Inflammatory macrophage treated with lipopolysaccharide for 4 hours (primary cell): ENCODE measurements around the gene TMEM139.

Source experiments
- DNase-seq: peaks from one replicate; pipeline ENCODE4 v3.0.0-alpha.2; 2020

The TMEM139 gene

DNA sequence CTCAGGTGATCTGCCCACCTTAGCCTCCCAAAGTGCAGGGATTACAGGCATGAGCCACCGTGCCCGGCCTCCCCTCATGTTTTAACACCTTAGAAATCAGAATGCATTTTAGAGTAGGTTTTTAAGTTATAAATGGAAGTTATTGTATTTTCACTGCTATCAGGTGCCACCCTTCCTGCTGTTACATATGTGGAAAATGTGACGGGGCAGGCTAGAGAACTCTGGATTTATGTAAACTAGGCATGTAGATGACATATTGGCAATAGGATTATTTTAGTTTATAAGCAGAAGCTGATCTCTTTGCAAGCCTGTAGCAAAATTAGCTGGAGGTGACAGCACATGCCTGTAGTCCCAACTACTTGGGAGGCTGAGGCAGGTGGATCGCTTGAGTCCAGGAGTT is 5.5 kb downstream of the TMEM139 start:
- no peak for DNase-seq

GRCh38 chr7:143292876-143293275 is 8.1 kb downstream of the TMEM139 start:
- no peak for DNase-seq

DNA sequence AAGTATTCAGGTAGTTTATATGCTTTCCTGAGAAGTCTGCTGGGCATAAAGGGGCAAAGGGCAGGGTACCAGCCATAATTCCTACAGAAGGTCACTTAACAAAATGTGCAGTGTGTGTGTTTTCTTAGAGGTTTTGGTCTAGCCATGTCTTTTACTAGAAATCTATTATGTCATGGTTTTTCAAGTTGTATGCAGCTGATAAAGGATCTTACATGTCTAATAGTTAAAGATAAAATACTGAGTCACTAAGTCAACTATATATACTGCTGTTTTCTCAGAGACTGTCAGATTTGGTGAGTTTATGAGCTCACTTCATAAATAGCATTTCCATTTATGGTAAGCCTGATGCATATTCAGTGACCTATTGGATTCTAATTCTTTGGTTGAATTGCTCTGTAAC is 11.1 kb downstream of the TMEM139 start:
- DNase-seq = no peak

DNA sequence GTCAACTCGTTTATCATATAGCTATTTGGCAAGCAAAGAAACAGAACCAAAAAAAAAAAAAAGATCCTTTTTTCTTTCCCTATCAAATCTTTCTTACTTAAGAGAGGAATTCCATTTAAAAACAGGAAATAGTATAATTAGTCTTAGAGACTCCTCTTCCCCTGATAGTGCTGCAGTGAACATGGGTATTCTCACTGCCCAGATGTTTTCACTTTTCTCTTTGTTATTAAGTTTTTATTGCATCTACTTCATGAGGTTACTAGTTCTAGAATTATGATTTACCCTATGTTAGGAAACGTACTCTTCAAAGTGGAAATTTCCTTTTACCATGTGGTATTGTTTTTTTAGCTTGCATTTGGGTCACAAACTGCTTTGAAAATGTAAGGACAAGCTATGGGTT is 11.9 kb downstream of the TMEM139 start:
- no peak for DNase-seq

- DNase-seq = no peak
Observed at GRCh38 chr7:143299346-143299745, 14.6 kb downstream of the TMEM139 start.

- DNase-seq = no peak
Observed at GRCh38 chr7:143299840-143300239, 15.1 kb downstream of the TMEM139 start.

GRCh38 chr7:143300959-143301935 is 16.5 kb downstream of the TMEM139 start:
- peak; percentile 78 for DNase-seq

DNA sequence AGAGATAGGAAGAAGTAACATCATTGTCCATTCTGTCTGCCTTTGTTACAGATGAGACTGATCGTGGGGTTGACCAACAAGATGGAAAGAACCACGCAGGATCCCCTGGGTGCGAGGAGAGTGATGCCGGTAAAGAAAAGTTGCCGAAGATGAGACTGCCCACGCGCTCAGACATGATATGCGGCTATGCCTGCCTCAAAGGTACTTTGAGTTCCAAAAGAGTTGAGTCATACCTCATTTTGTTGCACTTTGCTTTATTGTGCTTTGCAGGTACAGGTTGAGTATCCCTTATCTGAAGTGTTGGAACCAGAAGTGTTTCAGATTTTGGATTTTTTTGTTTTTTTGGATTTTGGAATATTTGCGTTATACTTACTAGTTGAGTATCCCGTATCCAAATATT is 19.0 kb downstream of the TMEM139 start:
- DNase-seq = no peak

- DNase-seq = no peak
Observed at GRCh38 chr7:143304938-143305337, 20.2 kb downstream of the TMEM139 start.

- peak; percentile 75 for DNase-seq
Observed at GRCh38 chr7:143305423-143306070, 20.8 kb downstream of the TMEM139 start.

GRCh38 chr7:143308632-143309031 is 23.9 kb downstream of the TMEM139 start:
- no peak for DNase-seq

- DNase-seq = peak; percentile 64
Observed at GRCh38 chr7:143314127-143314526, 29.4 kb downstream of the TMEM139 start.

DNA sequence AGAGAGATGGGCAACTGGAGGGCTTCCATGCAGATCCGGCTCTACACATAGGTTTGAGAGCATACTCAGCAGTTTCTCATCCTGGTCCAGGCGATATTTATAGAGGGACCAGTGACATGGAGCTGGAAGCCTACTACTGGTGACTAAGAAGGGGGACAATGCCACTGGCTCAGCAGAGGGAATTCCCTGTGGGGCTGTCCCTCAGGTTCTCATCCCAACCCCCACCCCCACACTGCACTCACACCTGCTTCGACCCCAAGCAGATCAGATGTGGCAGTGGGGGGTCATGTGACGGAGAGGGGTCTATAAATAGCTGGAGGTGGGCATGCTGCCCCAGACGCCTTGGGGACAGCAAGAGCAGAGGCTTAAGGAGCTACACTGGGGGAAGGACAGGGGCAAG is 31.0 kb downstream of the TMEM139 start, which contains the start of gene CLCN1:
Gene CLCN1, plus strand, starts transcription at position 336 of the 400 bp plus-strand sequence. CDS start 102 bp downstream, outside the sequence.
- DNase-seq = no peak

- peak; percentile 42 for DNase-seq
Observed at GRCh38 chr7:143316492-143316891, 31.7 kb downstream of the TMEM139 start.

DNA sequence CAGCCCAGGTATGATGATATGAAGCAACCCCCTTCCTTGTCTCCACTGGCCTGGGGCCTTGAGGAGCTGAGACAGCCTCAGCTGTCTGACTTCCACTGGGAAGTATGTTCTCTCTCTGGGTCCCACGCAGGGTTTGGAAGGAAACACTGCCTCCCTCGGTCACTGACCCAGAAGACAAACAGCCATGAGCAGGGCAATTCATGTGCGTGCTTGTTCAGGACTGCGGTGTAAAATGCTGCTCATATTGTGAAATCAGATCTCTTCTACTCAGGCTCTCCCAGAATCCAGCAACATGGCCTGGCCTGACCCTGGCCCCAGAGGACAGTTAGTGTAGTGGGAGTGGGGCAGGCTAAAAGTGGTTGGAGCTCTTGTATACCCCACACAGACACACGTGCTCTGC is 33.9 kb downstream of the TMEM139 start:
- DNase-seq = peak; percentile 42

GRCh38 chr7:143320620-143321019 is 35.9 kb downstream of the TMEM139 start:
- no peak for DNase-seq

GRCh38 chr7:143321242-143321641 is 36.5 kb downstream of the TMEM139 start:
- DNase-seq = no peak

GRCh38 chr7:143321734-143322133 is 37.0 kb downstream of the TMEM139 start:
- DNase-seq = peak; percentile 73

- DNase-seq = no peak
Observed at GRCh38 chr7:143322760-143323633, 38.2 kb downstream of the TMEM139 start.

DNA sequence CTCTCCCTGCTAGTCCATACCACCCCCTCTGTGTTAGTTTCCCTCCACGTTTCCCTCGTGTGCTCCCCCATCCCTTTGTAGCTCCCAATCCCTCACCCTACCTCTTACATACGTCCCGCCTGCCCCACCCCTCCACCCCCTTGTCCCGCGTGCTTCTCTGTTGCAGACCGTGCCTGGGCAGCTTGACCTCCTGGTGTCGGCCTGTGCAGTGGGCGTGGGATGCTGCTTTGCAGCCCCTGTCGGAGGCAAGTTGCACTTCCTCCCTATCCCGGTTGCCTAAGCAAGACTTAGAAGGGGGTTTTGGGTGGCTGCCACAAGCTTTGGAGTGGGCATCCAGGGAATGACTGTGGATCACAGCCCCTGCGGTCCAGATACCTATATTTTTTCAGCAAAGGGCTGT is 38.9 kb downstream of the TMEM139 start:
- DNase-seq = peak; percentile 68

DNA sequence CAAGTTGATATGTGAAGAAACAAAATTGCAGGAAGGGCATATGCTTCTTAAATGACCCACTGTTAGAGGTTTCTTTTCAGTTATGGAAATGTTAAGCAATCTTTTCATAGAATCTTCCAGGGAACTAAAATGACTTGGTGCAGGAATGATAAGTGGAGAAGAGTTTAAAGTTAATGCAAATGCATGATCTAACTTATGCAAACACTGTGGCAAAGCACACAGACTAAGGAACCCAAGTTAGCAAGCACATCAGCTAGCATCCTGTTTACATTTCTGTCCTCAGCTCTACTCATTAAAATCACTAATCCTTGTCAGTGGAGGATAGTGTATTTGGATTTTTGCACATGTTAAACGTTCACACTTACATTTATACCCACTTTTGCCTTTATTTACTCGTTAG is 40.5 kb downstream of the TMEM139 start:
- peak; percentile 30 for DNase-seq

GRCh38 chr7:143327903-143328302 is 43.1 kb downstream of the TMEM139 start:
- DNase-seq = no peak
